NCI-H187 treated with DMSO at 0.1 percent for 48 hours (cell line): Measurements from ENCODE around the gene TGFB2.

Experiments used
- DNase-seq: peaks from one replicate; lab custom pipeline; 2025; lab: John Stamatoyannopoulos, UW

Gene TGFB2

DNA sequence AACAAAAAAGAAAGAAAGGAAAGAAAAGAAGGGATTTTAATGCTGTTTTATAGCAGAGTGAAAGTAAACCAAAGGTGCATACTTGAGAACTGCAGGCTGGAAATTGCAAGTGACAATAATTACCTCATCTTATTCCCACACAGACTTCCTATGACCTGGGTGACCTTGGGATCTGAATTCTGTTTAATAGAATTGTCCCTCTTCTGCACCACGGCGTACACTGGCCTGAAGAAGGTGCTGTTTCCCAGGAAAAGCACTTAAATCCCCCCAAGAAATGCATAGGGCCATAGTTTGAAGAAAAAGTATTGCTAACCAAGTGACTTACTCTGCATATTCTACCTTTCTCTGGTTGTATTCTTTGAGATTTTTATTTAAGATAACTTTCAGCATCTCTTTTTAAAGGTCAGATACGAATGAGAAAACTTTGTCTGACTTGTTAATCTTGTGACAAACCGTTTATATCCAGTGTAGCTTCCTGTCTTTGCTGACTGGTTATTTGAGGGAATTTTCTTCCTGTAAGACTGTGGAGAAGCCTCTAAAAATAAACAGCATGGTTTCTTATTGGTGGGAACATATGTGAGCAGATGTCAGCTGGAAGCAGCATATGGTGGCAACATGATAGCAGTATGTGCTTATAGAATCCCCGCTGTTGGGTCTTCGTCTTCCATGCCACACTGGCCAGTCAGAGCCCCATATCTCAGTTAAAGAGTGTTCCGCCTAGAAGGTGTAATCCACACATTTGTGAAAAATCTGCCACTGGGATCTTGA lies 16.3 kb downstream of the TGFB2 start:
- no peak for DNase-seq

DNA sequence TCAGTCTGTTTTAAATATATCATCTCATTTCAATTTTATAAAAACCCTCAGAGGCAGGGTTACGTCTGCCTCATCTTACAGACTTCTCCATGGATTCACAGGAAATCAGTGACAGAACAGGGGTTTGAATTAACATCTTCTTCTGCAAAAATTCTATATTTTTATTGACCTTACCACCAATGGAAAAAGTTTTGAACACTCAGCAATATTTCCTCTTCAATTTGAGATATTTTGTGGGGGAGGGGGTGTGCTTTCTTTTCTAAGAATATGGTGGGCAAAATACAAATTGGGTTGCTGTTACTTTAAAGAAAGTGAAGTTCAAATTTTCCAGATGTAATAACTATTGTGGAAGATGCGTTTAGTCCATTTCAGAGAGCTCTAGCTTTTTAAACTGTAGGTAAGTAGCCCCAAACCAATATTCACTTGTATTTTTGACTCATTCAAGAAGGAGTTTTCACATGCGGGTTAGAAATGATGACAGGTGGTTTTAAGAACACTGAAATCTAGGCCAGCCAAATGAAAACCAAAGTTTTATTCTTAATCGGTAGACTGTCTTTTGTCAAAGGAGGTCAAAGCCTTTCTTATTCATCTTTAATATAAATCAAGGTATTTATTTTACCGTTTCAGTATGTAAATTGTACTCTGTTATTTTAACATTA lies 17.4 kb downstream of the TGFB2 start:
- no peak for DNase-seq

DNA sequence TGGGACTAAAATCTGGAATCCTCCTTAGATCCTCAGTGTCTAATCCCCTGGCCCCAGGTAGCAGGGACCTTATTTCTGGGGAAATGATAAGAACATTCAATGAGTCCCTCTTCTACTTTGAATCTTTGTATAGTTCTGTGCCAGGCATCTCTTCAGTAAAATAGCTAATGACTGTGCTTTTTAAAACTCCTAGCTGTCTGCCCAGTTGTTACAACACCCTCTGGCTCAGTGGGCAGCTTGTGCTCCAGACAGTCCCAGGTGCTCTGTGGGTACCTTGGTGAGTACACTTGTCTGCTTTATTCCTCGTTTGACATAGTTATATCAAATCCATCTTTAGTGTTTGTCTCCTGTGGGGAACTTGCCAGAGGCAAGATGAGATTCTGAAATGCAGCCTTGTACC lies 18.0 kb downstream of the TGFB2 start:
- no peak for DNase-seq

DNA sequence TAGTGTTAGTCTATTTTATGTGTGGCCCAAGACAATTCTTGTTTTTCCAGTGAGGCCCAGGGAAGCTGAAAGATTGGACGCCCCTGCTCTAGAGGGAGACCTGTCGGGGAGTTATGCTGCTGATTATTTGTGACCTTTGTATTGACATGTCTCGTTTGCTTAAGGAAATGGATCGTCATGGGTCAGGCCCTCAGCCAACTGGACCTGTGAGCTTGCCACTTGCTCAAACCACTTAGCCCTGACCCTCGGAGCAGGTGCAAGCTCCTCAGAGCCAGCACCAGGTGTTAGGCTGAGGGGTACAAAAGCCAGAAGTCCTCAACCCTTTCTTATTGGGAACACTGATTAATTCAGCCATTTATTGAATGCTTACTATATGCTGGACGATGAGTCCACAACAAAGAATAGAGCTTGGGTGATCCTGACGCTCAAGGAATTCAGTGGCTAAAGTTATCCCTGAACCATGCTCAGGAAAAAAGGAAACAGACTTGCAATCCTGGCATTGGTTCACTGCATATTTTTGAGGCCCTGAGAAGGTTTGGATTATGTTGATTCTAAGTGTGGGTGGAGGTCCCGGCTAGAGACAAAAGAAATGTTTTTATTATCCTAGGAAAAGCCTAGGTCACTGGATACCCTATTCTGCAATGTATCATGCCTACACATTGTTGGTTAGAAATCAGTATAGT lies 19.0 kb downstream of the TGFB2 start:
- no peak for DNase-seq

DNA sequence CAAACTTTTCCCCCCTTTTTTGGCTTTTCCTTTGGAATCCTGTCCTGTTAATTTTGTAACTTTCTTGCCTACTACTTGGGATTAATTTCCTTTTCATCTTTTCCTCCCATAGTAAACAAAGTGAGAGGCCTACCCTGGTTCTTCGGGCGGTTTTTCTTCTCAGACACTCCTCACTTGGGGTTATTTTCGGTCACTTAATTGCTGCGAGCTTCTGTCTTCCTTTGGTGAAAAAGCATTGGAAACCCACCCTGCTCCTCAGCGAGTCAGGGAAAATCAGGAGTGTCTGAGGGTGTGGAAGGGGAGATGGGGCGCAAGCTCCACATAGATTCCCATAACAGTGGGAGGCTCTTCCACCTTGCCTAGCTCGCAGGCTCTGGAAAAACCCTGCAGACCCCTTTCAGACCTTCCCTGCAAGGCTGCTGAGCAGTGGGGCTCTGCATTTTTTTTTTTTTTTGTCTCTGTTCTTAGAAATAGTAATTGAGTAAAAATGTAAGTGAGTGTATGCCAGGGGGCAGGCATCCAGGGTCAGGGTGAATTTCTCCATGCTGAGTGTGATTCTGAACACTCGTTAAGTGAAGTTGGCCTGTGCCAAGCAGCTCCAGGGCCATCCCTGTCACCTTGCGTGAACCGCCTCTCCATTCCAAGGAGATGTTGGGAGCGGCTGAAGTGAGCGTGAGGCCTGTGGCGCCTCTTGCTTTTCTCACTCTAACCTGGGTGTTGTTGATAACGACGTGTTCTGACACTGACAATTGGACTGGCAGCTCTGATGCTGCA lies 20.3 kb downstream of the TGFB2 start:
- no peak for DNase-seq

DNA sequence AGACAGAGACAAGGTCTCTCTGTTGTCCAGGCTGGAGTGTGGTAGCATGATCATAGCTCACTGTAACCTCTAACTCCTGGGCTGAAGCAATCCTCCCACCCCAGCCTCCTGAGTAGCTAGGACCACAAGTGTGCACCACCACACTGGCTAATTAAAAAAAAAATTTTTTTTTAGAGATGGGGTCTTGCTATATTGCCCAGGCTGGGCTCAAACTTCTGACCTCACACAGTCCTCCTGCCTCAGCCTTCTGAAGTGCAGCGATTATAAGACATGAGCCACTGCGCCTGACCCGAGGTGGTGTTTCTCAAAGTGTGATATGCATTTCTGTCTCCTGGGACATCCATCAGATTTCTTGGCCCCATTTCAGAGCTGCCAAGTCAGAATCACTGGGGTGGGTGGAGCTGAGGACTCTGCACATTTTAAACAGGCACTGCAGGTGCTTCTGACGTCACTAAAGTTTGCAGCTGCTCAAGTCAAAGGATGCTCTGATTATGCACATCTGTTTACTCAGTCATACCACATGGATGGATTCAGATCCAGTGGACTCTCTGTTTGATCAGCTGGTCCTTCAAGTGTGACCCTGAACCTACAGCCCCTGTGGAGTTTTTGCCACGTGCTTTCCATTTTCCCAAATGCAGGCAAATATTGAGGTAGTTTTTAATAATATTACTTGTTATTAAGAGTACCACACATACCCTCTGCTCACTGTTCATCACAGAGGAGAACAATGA lies 21.4 kb downstream of the TGFB2 start:
- DNase-seq = peak; percentile 33

DNA sequence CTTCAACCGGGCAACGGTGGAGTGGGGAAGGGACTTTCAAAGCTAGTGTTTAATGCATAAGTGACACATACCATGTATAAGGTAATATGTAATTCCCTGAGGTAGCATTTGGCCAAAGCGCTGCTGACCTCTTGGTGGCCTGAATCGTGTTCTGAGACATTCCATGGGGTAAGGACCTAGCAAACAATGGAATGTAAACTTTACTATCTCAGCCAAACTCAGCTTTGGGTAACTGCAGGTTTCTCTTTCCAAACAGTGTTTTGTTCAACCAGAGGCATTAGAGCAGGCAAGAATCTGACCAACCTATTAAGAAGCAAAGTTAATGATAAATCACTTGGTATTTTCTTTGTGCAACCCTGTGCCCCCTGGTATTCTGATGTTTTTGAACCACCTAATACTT lies 22.0 kb downstream of the TGFB2 start:
- DNase-seq = no peak

DNA sequence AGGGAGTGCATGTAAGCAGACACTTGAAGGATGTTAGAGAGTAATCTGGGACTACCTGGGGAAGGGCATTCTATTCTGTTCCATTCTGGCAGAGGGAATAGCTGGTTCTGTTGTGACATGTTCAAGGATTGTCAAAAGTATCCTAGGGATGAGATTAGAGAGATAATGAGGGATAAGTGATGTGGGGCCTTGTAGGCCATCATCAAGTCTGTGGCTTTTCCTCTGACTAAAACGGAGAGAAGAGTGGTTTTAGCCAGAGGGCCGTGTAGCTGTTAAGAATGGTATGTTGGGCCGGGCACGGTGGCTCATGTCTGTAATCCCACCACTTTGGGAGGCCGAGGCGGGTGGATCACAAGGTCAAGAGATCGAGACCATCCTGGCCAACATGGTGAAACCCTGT lies 23.6 kb downstream of the TGFB2 start:
- DNase-seq = no peak

DNA sequence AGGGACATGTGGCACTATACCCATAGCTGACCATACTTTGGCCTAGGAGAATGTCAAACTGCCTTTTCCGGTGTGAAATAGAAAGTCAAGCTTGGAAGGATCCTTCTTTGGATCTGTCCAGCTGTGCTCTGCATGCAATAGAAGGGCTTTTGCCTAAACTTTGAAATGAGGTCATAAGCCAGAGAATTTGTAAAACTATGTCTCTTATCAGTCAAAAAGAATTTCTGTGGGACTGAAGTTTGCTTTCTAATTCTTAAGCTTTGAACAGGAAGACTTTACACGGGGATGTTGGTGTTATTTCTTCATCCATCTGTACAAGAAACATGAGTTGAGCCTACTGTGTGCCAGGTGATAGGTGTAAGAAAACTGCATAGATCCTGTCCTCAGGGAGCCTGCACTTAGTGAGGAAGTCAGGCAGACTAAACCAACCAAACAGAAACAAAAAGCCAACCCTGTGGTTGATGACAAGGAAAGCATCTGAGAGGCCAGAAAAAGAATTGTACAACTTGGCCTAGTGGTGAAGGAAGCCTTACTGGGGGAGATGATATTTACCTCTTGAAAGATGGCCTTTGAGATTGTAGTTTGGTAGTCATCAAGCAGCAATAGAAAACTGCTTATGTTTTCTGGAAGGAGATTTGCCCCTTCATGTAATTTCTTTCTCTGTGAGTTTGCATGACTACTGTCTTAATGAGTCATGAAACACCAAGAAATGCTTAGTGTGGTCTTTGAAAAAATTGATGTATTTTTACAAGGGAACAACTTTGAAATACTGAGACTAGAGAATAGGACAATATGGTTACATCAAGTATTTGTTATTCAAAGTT lies 24.8 kb downstream of the TGFB2 start:
- DNase-seq = no peak

DNA sequence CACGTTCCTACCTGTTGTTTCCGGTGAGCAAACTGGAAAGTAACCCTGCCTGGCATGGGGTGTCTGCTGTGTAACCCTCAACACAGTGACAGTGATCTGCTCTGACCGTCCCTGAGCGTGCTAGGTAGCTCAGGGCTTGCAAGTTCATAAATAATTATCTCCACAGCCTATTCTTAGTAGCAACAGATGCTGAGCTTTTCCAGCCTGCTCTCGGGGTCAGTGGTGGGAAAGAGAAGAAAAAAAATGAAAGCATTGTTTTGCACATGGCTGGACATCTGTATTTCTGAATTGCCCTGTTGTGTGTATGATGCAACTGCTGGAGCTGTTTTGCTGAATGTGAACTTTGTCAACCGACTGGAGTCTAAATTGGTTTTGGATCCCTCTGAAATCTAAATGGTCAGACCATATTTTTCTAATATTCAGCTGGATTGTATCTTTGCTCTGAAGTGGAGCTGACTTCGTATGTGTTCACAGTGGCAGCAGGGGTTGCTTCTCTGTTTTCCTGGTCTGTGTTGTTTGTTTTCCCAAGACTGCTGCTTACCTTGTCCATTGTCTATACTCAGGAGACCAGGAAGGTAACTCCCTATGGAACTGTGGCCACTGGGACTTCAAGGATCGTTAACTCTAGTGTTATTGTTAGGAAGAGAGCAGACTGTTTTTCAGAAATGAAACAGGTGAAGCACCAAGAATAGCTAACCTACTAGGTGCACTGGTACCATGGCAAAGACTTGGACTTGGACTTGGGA lies 27.0 kb downstream of the TGFB2 start:
- no peak for DNase-seq

DNA sequence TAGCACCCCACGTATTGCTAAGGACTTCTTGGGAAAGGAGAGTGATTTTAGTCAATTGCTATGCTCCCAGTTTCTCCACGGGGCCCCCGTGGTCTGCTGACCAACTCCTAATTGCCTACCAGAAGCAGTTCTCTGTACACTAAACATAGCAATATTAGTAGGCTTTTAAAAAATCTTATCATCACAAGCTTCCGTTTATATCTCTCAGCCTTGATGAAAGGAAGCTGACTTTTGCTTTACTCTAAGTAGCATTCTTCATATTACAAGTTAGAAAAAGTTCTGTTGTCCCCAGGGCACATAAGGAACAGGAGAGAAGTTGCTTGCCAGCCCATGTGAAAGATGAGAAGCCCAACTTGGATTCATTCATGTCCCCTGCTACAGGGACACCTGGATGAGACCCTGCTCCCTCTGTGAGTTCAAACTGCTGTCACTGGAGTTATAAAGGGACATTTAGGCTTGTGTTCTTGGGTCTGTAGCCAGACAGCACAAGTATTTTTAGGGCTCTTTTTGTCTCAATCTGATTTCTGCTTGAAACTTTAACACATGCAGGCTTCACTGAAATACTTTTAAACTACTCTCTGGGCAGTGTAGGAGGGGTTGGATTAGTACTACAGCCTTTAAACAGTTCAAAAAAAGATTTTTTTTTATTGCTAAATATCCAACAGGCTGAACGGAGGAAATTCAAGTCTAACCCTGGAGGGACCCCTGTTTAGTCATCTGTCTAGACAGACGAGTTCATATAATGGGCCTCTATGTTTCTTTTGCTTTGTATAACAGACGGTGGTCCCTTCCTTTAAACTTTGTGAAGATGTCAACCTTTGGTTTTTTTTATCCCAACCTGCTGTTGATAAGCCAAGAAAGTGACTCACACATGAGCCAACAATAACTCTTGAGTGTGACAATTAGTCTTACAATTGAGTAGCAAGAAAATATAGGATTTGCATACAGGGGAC lies 29.5 kb downstream of the TGFB2 start:
- no peak for DNase-seq

DNA sequence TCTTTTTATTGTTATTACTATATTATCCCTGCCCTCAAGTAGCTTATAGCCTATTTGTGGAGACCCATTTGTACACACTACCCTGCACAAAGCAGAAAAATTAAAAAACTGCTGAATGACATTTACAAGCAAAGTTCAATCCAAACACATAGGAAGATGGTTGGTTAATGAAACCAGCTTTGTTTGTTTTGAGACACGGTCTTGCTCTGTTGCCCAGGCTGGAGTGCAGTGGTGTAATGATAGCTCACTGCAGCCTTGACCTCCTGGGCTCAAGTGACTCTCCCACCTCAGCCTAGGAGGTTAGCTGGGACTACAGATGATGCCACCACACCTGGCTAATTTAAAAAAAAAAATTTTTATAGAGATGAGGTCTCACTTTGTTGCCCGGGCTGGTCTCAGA lies 31.6 kb downstream of the TGFB2 start:
- no peak for DNase-seq

DNA sequence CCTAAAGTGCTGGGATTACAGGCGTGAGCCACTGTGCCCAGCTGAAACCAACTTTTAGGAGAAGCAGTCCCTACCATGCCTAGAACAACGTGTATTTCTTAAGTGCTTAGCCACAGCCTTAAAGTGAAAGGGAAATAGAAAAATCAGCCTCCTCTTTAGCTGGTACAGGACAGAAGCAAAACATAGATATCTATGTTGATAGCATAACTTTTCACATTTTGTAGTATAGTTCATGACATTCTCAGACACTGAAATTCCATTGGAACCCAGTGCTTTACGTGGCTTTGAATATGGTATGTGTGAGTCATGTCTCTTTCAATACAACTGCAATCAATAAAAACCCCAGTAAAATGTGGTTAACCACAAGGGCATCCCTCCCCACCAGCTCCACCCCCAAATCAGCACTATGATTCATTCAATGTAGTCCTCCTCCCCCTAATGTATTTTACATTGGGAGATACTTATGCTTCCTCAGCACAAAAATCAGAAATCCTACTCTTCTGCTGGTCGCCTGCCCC lies 32.1 kb downstream of the TGFB2 start:
- no peak for DNase-seq

DNA sequence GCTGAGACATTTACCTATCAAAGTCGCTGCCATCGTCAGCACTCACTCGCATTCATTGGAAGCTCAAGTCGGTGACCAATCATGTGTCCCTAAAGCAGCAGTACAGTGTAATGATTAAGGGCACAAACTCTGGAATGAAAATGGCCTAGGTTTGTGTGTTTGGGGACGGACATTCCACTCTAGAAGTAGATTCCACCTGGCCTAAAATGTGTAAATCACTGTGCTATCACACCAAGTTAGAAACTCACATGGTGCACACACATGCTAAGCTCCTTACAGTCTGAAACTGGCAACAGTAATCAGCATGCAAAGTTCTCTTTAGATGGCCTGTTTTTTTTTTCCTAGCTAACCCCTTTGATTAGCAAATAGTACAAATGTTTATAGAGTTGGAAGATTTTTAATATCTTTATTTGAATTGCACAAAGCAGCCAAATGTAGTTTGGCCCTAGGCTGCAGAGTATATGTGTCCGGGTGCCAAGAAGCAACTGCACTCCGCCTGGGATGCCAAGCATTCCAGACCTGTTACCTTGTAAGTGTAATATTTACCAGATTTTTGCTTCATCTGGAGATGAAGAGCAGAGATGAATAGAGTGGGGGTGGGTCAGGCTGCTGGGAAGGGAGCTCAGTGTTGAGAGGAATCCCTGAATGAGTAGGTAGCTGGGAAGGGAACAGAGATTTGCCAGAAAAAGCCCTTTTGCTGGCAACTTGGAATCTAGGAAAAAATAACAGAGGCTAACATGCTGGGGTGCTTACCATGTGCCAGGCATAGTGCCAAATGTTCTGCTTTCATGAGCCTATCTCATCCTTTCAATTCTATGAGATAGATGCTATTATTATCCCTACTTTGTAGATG lies 35.2 kb downstream of the TGFB2 start:
- DNase-seq = no peak

DNA sequence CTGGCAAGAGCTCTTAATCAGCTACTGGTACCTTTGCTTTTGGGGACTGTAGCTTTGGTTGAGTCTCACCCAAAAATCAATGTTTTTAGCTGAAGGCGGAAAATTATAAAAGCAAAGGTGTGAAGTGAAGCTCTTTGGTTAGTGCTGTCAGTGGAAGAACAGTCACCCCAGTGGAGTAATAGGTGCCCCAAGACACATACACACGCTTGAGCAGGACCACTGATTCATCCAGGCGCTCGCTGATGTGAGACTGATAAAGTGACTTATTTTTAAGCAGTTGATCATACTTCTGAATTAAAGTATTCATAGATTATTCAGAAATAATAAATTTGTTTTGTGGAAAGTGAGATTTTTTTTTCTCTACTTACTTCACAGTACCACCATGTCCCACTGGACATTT lies 37.1 kb downstream of the TGFB2 start:
- DNase-seq = no peak

DNA sequence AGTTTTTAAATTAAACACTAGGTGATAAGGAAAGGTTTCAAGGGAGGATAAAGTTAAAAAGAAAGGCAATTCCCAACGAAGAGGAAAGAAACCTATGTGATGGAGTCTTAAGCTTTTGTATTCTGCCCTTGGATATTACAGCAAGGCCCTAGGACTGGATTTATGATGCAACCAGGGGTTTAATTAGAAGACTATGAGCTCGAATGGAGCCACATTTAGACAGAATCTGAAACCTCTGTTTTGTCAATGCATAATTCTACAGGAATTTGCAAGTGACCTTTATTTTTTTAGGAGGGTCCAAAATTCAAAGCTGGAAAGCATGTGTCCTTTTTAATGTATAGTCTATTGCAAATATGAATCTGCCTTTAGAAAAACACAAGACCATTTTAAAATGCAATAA lies 37.9 kb downstream of the TGFB2 start:
- no peak for DNase-seq

DNA sequence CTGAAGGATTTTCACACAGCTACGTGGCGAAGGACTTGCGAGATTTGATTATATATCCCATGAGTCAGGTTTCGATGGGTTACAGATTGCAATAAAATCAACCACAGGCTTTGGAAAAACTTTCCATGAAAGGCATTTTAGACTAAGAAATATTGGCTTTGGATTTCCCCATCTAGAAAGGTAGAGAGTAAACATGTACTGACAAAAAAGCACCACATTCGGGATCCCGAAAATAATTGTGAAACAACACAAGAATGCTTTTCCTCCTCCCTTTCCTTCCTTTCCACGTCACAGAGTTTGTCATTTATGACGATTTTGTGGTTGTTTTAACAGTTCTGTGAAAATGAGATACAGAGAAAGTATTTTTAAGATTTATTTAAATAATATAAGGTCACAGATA lies 38.5 kb downstream of the TGFB2 start:
- DNase-seq = no peak

DNA sequence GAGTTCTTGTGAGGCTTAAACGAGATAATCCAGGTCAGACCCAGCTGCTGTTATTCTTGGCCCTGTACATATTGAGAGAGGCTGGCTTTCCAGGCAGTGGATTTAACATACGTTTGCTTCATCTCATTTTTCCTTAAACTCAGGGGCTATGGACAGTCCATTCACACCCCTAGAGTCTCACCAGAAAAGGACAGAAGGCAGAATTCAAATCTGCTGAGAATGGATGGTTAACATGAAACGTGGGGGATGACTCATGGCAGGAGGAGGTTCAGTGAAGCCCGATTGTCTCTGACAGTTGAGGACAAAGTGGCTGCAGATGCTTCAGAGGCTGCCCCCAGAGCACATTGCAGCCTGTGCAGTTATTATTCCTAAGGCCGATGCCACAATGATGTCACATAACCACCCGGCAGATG lies 39.5 kb downstream of the TGFB2 start:
- no peak for DNase-seq
